HepG2 (cell line): ENCODE data around the gene TUBB4A. TPM values are rescaled to one million over a fixed set of nuclear protein-coding genes. Genes with fewer than 3 reads are reported as not detected.

Source experiments
- ELF3 ChIP-seq: IDR thresholded peaks from 2 replicates; pipeline ENCODE4 v1.6.1; 2016; ENCODE audit warnings: missing genetic modification reagents, missing compliant biosample characterization
- GATAD2A ChIP-seq: IDR thresholded peaks from 2 replicates; pipeline ENCODE4 v1.6.1; 2016
- KDM2A ChIP-seq: sonication (generic); formaldehyde crosslinking; IDR thresholded peaks from 2 replicates; pipeline ENCODE4 v1.4.0; 2020; ENCODE audit warnings: low read depth, missing genetic modification reagents, borderline replicate concordance
- KLF13 ChIP-seq: sonication (generic); formaldehyde crosslinking; IDR thresholded peaks from 2 replicates; pipeline ENCODE4 v1.4.0; 2020; ENCODE audit warnings: mild to moderate bottlenecking, missing genetic modification reagents
- POLR2AphosphoS2 ChIP-seq: IDR thresholded peaks from 2 replicates; pipeline ENCODE4 v1.6.1; 2011; ENCODE audit warnings: low read depth, low read length, improper control_type of control experiment
- SYNCRIP ChIP-seq: fragments of 200-400 bp; formaldehyde crosslinking; IDR thresholded peaks from 2 replicates; pipeline ENCODE4 v1.6.1; 2018; ENCODE audit warnings: mild to moderate bottlenecking, low read depth, low read length; ENCODE audit not compliant: insufficient read depth
- ZC3H13 ChIP-seq: sonication (generic); formaldehyde crosslinking; IDR thresholded peaks from 2 replicates; pipeline ENCODE4 v1.8.1; 2023; ENCODE audit warnings: mild to moderate bottlenecking, missing genetic modification reagents, moderate library complexity
- ZNF672 ChIP-seq: sonication (generic); formaldehyde crosslinking; IDR thresholded peaks from 2 replicates; pipeline ENCODE4 v1.8.1; 2022; ENCODE audit warnings: missing genetic modification reagents
- ZNF777 ChIP-seq: sonication (generic); formaldehyde crosslinking; IDR thresholded peaks from 2 replicates; pipeline ENCODE4 v1.4.0; 2020; ENCODE audit warnings: missing genetic modification reagents
- ZNF816 ChIP-seq: sonication (generic); formaldehyde crosslinking; IDR thresholded peaks from 2 replicates; pipeline ENCODE4 v1.8.0; 2022; ENCODE audit warnings: missing genetic modification reagents, mild to moderate bottlenecking, borderline replicate concordance
- ZSCAN31 ChIP-seq: sonication (generic); formaldehyde crosslinking; IDR thresholded peaks from 2 replicates; pipeline ENCODE4 v1.5.0; 2020; ENCODE audit warnings: low read depth, mild to moderate bottlenecking, missing genetic modification reagents
- polyA plus RNA-seq, 8 experiments: library from polyadenylated mRNA; depleted of rRNA in 3 of 8; stranded (reverse) in 7 of 8; unstranded in 1 of 8; fragments of >200 nt; fragmentation: Illumina TruSeq in 4 of 8; extraction: Trizol in 4 of 8; gene quantifications; 2 replicates each; pipeline versions ENCODE4 v1.2.1 to v1.2.3, GENCODE V29; 2011 to 2016; ENCODE audit warnings: low read depth in 4 of 8, missing spikeins in 1 of 8, mixed read lengths in 1 of 8; ENCODE audit not compliant: insufficient read depth in 1 of 8
- total RNA-seq, 5 experiments: library from RNA; depleted of rRNA; stranded (reverse); fragments of >200 nt; fragmentation: Illumina TruSeq; extraction: Trizol; gene quantifications; 2 replicates each; pipeline ENCODE4 v1.2.3, GENCODE V29; 2016; ENCODE audit warnings: low read depth in 1 of 5
- TF ChIP-seq, protein P1 (sequence below): sonication (generic); formaldehyde crosslinking; IDR thresholded peaks from 2 replicates; pipeline ENCODE4 v1.4.0; 2020; ENCODE audit warnings: missing genetic modification reagents
- TF ChIP-seq, protein P2 (sequence below), 2 experiments: fragments of 450-650 bp in 1 of 2; sonication (generic) in 1 of 2; formaldehyde crosslinking in 1 of 2; IDR thresholded peaks; 2 replicates each; pipeline versions ENCODE4 v1.6.1 to v1.8.0; 2016 to 2022; ENCODE audit warnings: antibody characterized with exemption in 1 of 2, mild to moderate bottlenecking in 1 of 2, missing genetic modification reagents in 1 of 2
- TF ChIP-seq, protein P3 (sequence below): sonication (generic); formaldehyde crosslinking; conservative IDR thresholded peaks from 2 replicates; pipeline ENCODE4 v1.4.0; 2020; ENCODE audit warnings: mild to moderate bottlenecking, missing genetic modification reagents, moderate library complexity

TUBB4A gene
- total and polyA plus RNA-seq, 2 of the 13 experiments (the other 11 are each of a cell fraction or from before 2014, with no cell fraction given) = not detected

DNA sequence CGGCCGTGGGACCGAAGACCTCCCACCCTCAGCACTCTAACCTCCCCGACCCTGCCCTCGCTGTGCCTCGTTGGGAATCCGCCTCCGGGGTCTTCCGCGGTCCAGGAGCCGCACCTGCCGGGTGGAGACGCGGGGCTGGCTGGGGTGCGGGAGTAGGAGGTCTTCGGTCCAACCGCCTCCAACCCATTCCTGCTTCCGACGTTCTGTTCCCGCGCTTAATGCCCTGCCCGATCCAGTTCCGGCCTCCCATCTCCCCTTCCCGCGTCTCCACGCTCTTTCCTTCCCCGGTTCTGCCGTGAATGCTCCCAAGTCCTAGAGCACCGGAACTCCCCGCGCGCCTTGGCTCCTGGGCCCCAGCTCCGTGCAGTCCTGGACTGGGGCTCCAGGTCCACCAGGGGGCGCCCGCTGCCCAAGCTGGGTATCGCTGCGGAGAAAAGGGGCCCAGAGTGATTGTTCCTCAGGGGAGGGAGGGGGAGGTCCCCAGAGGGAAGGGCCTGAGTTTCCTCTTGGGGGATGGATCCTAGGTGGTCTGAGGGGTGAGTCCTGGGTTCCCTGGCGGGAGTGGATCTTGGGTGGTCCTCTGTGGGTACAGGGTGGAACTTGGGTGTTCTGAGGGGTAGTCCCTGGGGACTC is 14.7 kb upstream of the TUBB4A start (continued):
- TF ChIP-seq, protein P1, sequence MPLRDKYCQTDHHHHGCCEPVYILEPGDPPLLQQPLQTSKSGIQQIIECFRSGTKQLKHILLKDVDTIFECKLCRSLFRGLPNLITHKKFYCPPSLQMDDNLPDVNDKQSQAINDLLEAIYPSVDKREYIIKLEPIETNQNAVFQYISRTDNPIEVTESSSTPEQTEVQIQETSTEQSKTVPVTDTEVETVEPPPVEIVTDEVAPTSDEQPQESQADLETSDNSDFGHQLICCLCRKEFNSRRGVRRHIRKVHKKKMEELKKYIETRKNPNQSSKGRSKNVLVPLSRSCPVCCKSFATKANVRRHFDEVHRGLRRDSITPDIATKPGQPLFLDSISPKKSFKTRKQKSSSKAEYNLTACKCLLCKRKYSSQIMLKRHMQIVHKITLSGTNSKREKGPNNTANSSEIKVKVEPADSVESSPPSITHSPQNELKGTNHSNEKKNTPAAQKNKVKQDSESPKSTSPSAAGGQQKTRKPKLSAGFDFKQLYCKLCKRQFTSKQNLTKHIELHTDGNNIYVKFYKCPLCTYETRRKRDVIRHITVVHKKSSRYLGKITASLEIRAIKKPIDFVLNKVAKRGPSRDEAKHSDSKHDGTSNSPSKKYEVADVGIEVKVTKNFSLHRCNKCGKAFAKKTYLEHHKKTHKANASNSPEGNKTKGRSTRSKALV (CRISPR knock-in tag) = 0 out of 2 replicates have a peak, but pooled peaks have one; percentile 79
- TF ChIP-seq GATAD2A (peak; percentile 76), ZC3H13 (CRISPR knock-in tag) (0 out of 2 replicates have a peak, but pooled peaks have one; percentile 27), KDM2A (CRISPR knock-in tag) (peak; percentile 87), ZNF816 (CRISPR knock-in tag) (no peak), ZSCAN31 (CRISPR knock-in tag) (no peak), SYNCRIP (no peak), KLF13 (CRISPR knock-in tag) (no peak), ZNF672 (CRISPR knock-in tag) (no peak), ZNF777 (peak; percentile 42; the same call in 1 of the 2 replicates), ELF3 (CRISPR knock-in tag) (0 out of 2 replicates have a peak, but pooled peaks have one; percentile 31), POLR2AphosphoS2 (no peak)
- TF ChIP-seq, protein P2, sequence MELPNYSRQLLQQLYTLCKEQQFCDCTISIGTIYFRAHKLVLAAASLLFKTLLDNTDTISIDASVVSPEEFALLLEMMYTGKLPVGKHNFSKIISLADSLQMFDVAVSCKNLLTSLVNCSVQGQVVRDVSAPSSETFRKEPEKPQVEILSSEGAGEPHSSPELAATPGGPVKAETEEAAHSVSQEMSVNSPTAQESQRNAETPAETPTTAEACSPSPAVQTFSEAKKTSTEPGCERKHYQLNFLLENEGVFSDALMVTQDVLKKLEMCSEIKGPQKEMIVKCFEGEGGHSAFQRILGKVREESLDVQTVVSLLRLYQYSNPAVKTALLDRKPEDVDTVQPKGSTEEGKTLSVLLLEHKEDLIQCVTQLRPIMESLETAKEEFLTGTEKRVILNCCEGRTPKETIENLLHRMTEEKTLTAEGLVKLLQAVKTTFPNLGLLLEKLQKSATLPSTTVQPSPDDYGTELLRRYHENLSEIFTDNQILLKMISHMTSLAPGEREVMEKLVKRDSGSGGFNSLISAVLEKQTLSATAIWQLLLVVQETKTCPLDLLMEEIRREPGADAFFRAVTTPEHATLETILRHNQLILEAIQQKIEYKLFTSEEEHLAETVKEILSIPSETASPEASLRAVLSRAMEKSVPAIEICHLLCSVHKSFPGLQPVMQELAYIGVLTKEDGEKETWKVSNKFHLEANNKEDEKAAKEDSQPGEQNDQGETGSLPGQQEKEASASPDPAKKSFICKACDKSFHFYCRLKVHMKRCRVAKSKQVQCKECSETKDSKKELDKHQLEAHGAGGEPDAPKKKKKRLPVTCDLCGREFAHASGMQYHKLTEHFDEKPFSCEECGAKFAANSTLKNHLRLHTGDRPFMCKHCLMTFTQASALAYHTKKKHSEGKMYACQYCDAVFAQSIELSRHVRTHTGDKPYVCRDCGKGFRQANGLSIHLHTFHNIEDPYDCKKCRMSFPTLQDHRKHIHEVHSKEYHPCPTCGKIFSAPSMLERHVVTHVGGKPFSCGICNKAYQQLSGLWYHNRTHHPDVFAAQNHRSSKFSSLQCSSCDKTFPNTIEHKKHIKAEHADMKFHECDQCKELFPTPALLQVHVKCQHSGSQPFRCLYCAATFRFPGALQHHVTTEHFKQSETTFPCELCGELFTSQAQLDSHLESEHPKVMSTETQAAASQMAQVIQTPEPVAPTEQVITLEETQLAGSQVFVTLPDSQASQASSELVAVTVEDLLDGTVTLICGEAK (IDR thresholded peaks at IDR 0.05) = no peak
- TF ChIP-seq, protein P2 (CRISPR knock-in tag; IDR thresholded peaks at IDR 0.05) = no peak
- TF ChIP-seq, protein P3, sequence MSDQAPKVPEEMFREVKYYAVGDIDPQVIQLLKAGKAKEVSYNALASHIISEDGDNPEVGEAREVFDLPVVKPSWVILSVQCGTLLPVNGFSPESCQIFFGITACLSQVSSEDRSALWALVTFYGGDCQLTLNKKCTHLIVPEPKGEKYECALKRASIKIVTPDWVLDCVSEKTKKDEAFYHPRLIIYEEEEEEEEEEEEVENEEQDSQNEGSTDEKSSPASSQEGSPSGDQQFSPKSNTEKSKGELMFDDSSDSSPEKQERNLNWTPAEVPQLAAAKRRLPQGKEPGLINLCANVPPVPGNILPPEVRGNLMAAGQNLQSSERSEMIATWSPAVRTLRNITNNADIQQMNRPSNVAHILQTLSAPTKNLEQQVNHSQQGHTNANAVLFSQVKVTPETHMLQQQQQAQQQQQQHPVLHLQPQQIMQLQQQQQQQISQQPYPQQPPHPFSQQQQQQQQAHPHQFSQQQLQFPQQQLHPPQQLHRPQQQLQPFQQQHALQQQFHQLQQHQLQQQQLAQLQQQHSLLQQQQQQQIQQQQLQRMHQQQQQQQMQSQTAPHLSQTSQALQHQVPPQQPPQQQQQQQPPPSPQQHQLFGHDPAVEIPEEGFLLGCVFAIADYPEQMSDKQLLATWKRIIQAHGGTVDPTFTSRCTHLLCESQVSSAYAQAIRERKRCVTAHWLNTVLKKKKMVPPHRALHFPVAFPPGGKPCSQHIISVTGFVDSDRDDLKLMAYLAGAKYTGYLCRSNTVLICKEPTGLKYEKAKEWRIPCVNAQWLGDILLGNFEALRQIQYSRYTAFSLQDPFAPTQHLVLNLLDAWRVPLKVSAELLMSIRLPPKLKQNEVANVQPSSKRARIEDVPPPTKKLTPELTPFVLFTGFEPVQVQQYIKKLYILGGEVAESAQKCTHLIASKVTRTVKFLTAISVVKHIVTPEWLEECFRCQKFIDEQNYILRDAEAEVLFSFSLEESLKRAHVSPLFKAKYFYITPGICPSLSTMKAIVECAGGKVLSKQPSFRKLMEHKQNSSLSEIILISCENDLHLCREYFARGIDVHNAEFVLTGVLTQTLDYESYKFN (CRISPR knock-in tag) = no peak; the same call in 1 of the 2 replicates
